ENCODE measurements around the gene WNT4.

DNA sequence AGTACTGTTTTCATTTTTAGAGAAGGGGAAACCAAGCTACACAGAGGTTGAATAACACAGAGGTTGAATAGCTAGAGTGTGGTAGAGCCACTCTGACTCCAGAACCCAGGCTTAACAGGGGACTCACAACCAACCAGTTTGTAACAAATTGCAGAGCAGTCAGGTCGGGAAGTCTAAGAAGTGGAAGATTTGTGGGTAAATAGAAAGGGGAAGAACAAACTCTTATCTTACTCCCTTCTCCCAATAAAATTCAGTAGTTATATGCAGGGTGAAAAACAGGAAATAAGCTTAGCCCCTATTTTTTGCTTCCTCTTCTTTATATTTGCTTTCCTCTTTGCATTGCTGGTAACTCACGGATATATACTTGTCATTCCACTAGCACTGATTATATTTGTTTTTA is 67.2 kb downstream of the WNT4 start:
- TF ChIP-seq POLR2A (IDR thresholded peaks at IDR 0.05) (no peak), CTCF (IDR thresholded peaks at IDR 0.05) (no peak)
